Measurements from ENCODE around the gene OR12D1. TPM values are rescaled to one million over a fixed set of nuclear protein-coding genes. Genes with fewer than 3 reads are reported as not detected.

OR12D1 gene
- total and polyA plus RNA-seq, 2 of the 4 experiments (the other 2 are of a cell fraction) = not detected

DNA sequence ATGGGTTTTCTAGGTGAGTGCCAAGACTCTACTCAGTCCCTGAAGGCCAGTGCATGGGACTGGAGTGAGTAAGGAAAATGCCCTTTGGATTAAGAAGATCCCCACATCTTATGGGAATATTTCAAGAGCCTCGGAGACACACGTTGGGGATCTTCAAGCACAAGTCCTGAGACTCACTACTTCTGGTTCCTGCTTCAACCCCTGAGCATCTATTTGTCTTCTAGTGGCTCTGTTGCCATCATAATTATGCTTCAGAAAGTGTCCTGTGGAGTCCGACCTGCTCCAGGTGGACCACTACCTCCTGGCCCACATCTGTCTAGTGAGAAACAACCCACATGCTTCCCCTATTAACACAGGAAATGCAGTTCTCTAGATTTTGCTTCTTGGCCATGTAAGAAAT is 46.0 kb upstream of the OR12D1 start, which contains the start of gene OR5V1:
OR5V1 (minus strand) TSS at position 101 of the 400 bp plus-strand sequence. CDS start 12,670 bp downstream, outside the sequence.
- H3K79me1 ChIP-seq (ENCODE audit: low read depth in 1 of 2, low read length in 2 of 2) = no peaks in the 10 kb centered on the region
- H3K4me3 ChIP-seq (ENCODE audit: insufficient read depth, low read depth, low read length) = no peak within 1 kb of the TSS
- no peaks in the 10 kb centered on the region for H4K20me1 ChIP-seq (ENCODE audit: insufficient read depth, low read length)
- no peak within 1 kb of the TSS for H4K91ac ChIP-seq (ENCODE audit: insufficient read depth, low read depth, low read length)
- intact Hi-C loops (cut with micrococcal nuclease) = no loop called here
- CTCF ChIA-PET = no interaction called here
- H2AK9ac ChIP-seq (replicated peaks; ENCODE audit: low read depth, low read length, poor library complexity) = no peak within 1 kb of the TSS
- H3K9me3 ChIP-seq (ENCODE audit: control insufficient read depth, insufficient read depth, low read length) = peaks cover 8% of the 10 kb centered on the region
- H3K36me3 ChIP-seq (ENCODE audit: control insufficient read depth, insufficient read depth, low read length) = no peaks in the 10 kb centered on the region
- no peak for TF ChIP-seq MAFK (IDR thresholded peaks at IDR 0.05; ENCODE audit: low read depth, low read length)
- no peak for TF ChIP-seq POLR2A (IDR thresholded peaks at IDR 0.05; ENCODE audit: low read depth, low read length)
- H3K14ac ChIP-seq (replicated peaks; ENCODE audit: low read depth, low read length) = no peak within 1 kb of the TSS
- no peaks in the 10 kb centered on the region for H3K27me3 ChIP-seq (ENCODE audit: control insufficient read depth, insufficient read depth, low read length)
- in situ Hi-C loops (cut with MboI; ENCODE audit: low sequenced_read_pairs) = no loop called here
- no peak within 1 kb of the TSS for H3K56ac ChIP-seq (ENCODE audit: extremely low read depth, insufficient read depth, low read length)
- H3K27ac ChIP-seq (ENCODE audit: insufficient read depth, low read length) = no peak within 1 kb of the TSS
- dilution Hi-C loops (cut with HindIII; ENCODE audit: low sequenced_read_pairs, unreplicated experiment) = no loop called here
- H4K8ac ChIP-seq (ENCODE audit: low read depth in 2 of 2, low read length in 2 of 2) = no peak within 1 kb of the TSS
- H2BK5ac ChIP-seq (ENCODE audit: low read depth, low read length, poor library complexity, severe bottlenecking) = no peak within 1 kb of the TSS
- no peaks in the 10 kb centered on the region for H3K9me1 ChIP-seq (ENCODE audit: insufficient read depth, low read length)
- H2AK5ac ChIP-seq (ENCODE audit: low read depth, low read length) = no peak within 1 kb of the TSS
- 60% methylated on average over 1 of the region's 3 CpGs; no CpG with 5 or more reads in 1 of the 2 experiments for WGBS, 2 experiments (ENCODE audit: extremely low coverage in 2 of 2, insufficient read length in 1 of 2)
- BruUV-seq (replicated peaks) = no TSS peak
- no peak within 1 kb of the TSS for H2BK15ac ChIP-seq (ENCODE audit: low read depth, low read length)
- DNase-seq (no peak), ATAC-seq (ENCODE audit: low read depth) (no peak)
- POLR2A ChIA-PET (ENCODE audit: unreplicated experiment) = no interaction called here
- H3K18ac ChIP-seq (ENCODE audit: low read depth, low read length) = no peak within 1 kb of the TSS
- H3K4ac ChIP-seq (ENCODE audit: low read depth, low read length) = no peak within 1 kb of the TSS
- H2AFZ ChIP-seq (replicated peaks; ENCODE audit: low read length, poor library complexity) = no peak within 1 kb of the TSS
- H3K4me1 ChIP-seq (ENCODE audit: control insufficient read depth, insufficient read depth, low read length) = no peaks in the 10 kb centered on the region
- H3K9ac ChIP-seq (ENCODE audit: low read depth, low read length) = no peak within 1 kb of the TSS
- H4K5ac ChIP-seq (ENCODE audit: low read depth, low read length) = no peak within 1 kb of the TSS
- H3K4me2 ChIP-seq (ENCODE audit: low read depth, low read length) = no peak within 1 kb of the TSS
- no peak within 1 kb of the TSS for H3K23ac ChIP-seq (ENCODE audit: low read depth, low read length)
- no peak within 1 kb of the TSS for H2BK120ac ChIP-seq (ENCODE audit: low read depth, low read length)
- H2BK20ac ChIP-seq (ENCODE audit: low read depth, low read length) = no peak within 1 kb of the TSS

Measured in IMR-90 (cell line).